CD4-positive, alpha-beta T cell (primary cell): ENCODE results near the gene ZNF521. TPM values are rescaled to one million over a fixed set of nuclear protein-coding genes. Genes with fewer than 3 reads are reported as not detected.

Experiments
- ATAC-seq: fragments of 200-7000 bp; cut with Tn5 transposase; one replicate; pipeline ENCODE4 v1.10.0; 2022; ENCODE audit warnings: mild to moderate bottlenecking; ENCODE audit not compliant: poor library complexity
- CTCF ChIA-PET: fragments of 350-600 bp; sonication (Branson Sonifier 250); formaldehyde crosslinking; loops from one replicate; lab custom pipeline; 2021; ENCODE audit warnings: antibody characterized with exemption, inconsistent platforms; lab: Charles Lee
- POLR2A ChIA-PET: fragments of 350-600 bp; sonication (Branson Sonifier 250); formaldehyde crosslinking; loops from one replicate; lab custom pipeline; 2021; ENCODE audit warnings: antibody characterized with exemption, inconsistent platforms; lab: Charles Lee
- DNase-seq, 14 experiments: peaks; one replicate each; pipeline ENCODE4 v3.0.0-alpha.2; 2013 to 2020; ENCODE audit warnings: mixed read lengths in 2 of 14
- H3K27ac ChIP-seq, 2 donors: one replicate each; pipeline versions ENCODE4 v1.5.1 to v1.7.0; 2013; ENCODE audit warnings: low read length in 2 of 2, low read depth in 1 of 2, mild to moderate bottlenecking in 1 of 2
- H3K27me3 ChIP-seq, 2 experiments: 1 replicate in 1 of 2; 2 replicates in 1 of 2; pipeline versions ENCODE4 v1.6.1 to v1.7.0; 2013; ENCODE audit warnings: low read length in 2 of 2, control low read depth in 1 of 2, mild to moderate bottlenecking in 1 of 2, moderate library complexity in 1 of 2; ENCODE audit not compliant: insufficient read depth in 2 of 2, control insufficient read depth in 1 of 2
- H3K36me3 ChIP-seq: one replicate; pipeline ENCODE4 v1.6.1; 2013; ENCODE audit warnings: low read length, control low read depth; ENCODE audit not compliant: insufficient read depth
- H3K4me1 ChIP-seq: one replicate; pipeline ENCODE4 v1.6.1; 2013; ENCODE audit warnings: low read length, control low read depth; ENCODE audit not compliant: insufficient read depth
- H3K4me3 ChIP-seq: one replicate; pipeline ENCODE4 v1.5.1; 2013; ENCODE audit warnings: mild to moderate bottlenecking, low read length, moderate library complexity
- H3K9me3 ChIP-seq, 2 experiments: 1 replicate in 1 of 2; 2 replicates in 1 of 2; pipeline versions ENCODE4 v1.6.1 to v1.7.0; 2013; ENCODE audit warnings: low read length in 2 of 2, mild to moderate bottlenecking in 2 of 2, control low read depth in 1 of 2, moderate library complexity in 1 of 2; ENCODE audit not compliant: control insufficient read depth in 1 of 2, insufficient read depth in 1 of 2
- H3K27ac Mint-ChIP-seq: one replicate; pipeline ENCODE4 v1.8.0; 2020; ENCODE audit warnings: mixed read lengths
- H3K27me3 Mint-ChIP-seq: one replicate; pipeline ENCODE4 v1.8.0; 2021; ENCODE audit warnings: mixed read lengths
- H3K36me3 Mint-ChIP-seq: one replicate; pipeline ENCODE4 v1.8.0; 2021; ENCODE audit warnings: low read depth, mixed read lengths
- H3K4me1 Mint-ChIP-seq: one replicate; pipeline ENCODE4 v1.8.0; 2021; ENCODE audit warnings: low read depth, mixed read lengths
- H3K4me3 Mint-ChIP-seq: one replicate; pipeline ENCODE4 v1.8.0; 2020; ENCODE audit warnings: mild to moderate bottlenecking, mixed read lengths
- H3K9me3 Mint-ChIP-seq: one replicate; pipeline ENCODE4 v1.8.0; 2020; ENCODE audit warnings: mixed read lengths
- CTCF ChIP-seq: fragments of 200-600 bp; IDR thresholded peaks from one replicate; pipeline ENCODE4 v1.8.0; 2022; ENCODE audit warnings: antibody characterized with exemption, mild to moderate bottlenecking
- intact Hi-C, 2 experiments: fragments of 100-400 bp; cut with DNase I in 1 of 2; cut with micrococcal nuclease in 1 of 2; formaldehyde crosslinking; loops; one replicate each; pipeline versions ENCODE4 v1.15.1 to v1.9.0; 2023 to 2025; cut with DNase I, micrococcal nuclease
- total RNA-seq, 174 experiments: library from RNA in 2 of 174; stranded (reverse) in 2 of 174; gene quantifications; one replicate each; pipeline ENCODE4 v1.2.3 and lab custom pipeline; 2021 to 2026

The ZNF521 gene
- total RNA-seq, 2 experiments from 2014 or later, result not detected

DNA sequence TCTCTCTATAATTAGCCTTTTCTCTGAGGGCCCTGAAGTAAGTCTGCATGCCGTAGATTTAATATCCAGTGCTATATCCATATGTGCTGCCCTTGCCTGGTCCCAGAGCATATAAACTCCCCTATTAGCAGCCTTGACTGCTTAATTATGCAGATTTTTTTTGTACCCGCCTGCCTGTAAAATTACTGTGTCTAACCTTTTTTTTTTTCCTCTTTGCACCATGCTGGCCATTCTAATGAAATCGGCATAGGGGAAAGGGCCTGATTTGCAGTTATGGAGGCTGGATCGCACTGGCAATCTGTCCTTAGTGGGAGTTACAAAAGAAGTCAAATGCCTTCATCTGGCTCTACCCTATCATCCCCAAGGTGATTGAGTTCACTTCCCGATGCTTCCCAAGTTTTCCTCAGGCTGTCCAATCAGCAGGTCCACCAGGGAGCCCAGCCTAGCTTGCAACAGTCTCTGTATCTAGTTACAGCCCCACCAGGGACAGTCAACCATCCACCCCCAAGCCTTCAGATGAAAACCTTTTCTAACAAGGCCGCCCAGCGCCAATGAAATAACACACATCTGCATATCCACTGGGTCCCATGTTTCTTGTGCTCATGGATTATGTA, 239.0 kb downstream of the ZNF521 start:
- peaks cover 0 to 3% of the 10 kb centered on the region in 2 experiments for H3K9me3 ChIP-seq
- no peak for ATAC-seq
- no peaks in the 10 kb centered on the region for H3K4me1 ChIP-seq
- POLR2A ChIA-PET, result no interaction called here
- Mint-ChIP-seq H3K9me3 (peaks cover 2% of the 10 kb centered on the region), H3K27ac (no peak overlapping the region), H3K4me1 (no peaks in the 10 kb centered on the region), H3K27me3 (no peaks in the 10 kb centered on the region), H3K4me3 (no peak overlapping the region), H3K36me3 (no peaks in the 10 kb centered on the region)
- no peak for DNase-seq
- intact Hi-C loops, result no loop called here
- CTCF ChIA-PET, result no interaction called here
- no peak overlapping the region for H3K4me3 ChIP-seq
- no peaks in the 10 kb centered on the region for H3K36me3 ChIP-seq
- no peak overlapping the region for H3K27ac ChIP-seq
- no peaks in the 10 kb centered on the region for H3K27me3 ChIP-seq
- TF ChIP-seq CTCF, result no peak

GRCh38 chr18:25111377-25112288, 240.3 kb downstream of the ZNF521 start:
- ATAC-seq (no peak), DNase-seq (no peak)
- ChIA-PET CTCF (no interaction called here), POLR2A (no interaction called here)
- H3K4me3 ChIP-seq, result no peak overlapping the region
- peaks cover 2% of the 10 kb centered on the region for H3K9me3 Mint-ChIP-seq
- H3K4me1 ChIP-seq, result no peaks in the 10 kb centered on the region
- H3K9me3 ChIP-seq, result peaks cover 0 to 3% of the 10 kb centered on the region in 2 experiments
- H3K4me1 Mint-ChIP-seq, result no peaks in the 10 kb centered on the region
- intact Hi-C loops, result no loop called here
- H3K27me3 ChIP-seq, result no peaks in the 10 kb centered on the region
- no peak overlapping the region for H3K27ac Mint-ChIP-seq
- H3K27ac ChIP-seq, result no peak overlapping the region
- H3K36me3 ChIP-seq, result no peaks in the 10 kb centered on the region
- no peaks in the 10 kb centered on the region for H3K27me3 Mint-ChIP-seq
- H3K4me3 Mint-ChIP-seq, result no peak overlapping the region
- no peaks in the 10 kb centered on the region for H3K36me3 Mint-ChIP-seq
- no peak for TF ChIP-seq CTCF

DNA sequence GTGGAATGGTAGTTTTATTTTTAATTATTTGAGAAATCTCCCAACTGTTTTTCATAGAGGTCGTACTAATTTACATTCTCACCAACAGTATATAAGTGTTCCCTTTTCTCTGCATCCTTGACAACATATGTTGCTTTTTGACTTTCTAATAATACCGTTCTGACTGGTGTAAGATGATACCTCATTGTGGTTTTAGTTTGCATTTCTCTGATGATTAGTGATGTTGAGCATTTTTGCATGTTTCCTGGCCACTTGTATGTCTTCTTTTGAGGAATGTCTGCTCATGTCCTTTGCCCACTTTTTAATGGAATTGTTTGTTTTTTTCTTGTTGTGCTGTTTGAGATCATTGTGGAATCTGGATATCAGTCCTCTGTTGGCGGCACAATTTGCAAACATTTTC, 242.5 kb downstream of the ZNF521 start:
- ChIA-PET POLR2A (no interaction called here), CTCF (no interaction called here)
- Mint-ChIP-seq H3K27ac (no peak overlapping the region), H3K4me3 (no peak overlapping the region), H3K9me3 (peaks cover 2% of the 10 kb centered on the region), H3K36me3 (no peaks in the 10 kb centered on the region), H3K27me3 (no peaks in the 10 kb centered on the region), H3K4me1 (no peaks in the 10 kb centered on the region)
- intact Hi-C loops, result no loop called here
- TF ChIP-seq CTCF, result no peak
- no peak for ATAC-seq
- Histone ChIP-seq H3K4me1 (no peaks in the 10 kb centered on the region), H3K27ac (no peak overlapping the region), H3K9me3 (peaks cover 0 to 3% of the 10 kb centered on the region in 2 experiments), H3K4me3 (no peak overlapping the region), H3K27me3 (no peaks in the 10 kb centered on the region), H3K36me3 (no peaks in the 10 kb centered on the region)
- DNase-seq, result no peak
